A172 (cell line): Measurements from ENCODE around the gene ITPR1. TPM values are rescaled to one million over a fixed set of nuclear protein-coding genes. Genes with fewer than 3 reads are reported as not detected.
"Not testable (repeated sequence)": the region's sequence is repeated elsewhere in the genome, so short reads cannot be mapped to it uniquely, and the experiment has no call there.

Source experiments
- DNase-seq: peaks from one replicate; pipeline ENCODE4 v3.0.0-alpha.2; 2015; ENCODE audit warnings: low spot score
- total RNA-seq: library from RNA; depleted of rRNA; stranded (reverse); fragments of >200 nt; shearing (Covaris generic); gene quantifications from 2 replicates; pipeline ENCODE4 v1.2.3, GENCODE V29; 2014; rRNA removed

ITPR1 gene
- 4.0 and 7.6 TPM in 2 replicates for total RNA-seq

GRCh38 chr3:4493014-4493940 lies at the start of gene ITPR1:
ITPR1 (plus strand) TSS chr3:4493348; CDS start chr3:4516492, 23,144 bp downstream.
- DNase-seq, result peak; percentile 97

GRCh38 chr3:4447295-4447999 lies 45.7 kb upstream of the ITPR1 start:
- DNase-seq, result no peak

- DNase-seq, result no peak
Measured at GRCh38 chr3:4448187-4448586, 45.0 kb upstream of the ITPR1 start.

DNA sequence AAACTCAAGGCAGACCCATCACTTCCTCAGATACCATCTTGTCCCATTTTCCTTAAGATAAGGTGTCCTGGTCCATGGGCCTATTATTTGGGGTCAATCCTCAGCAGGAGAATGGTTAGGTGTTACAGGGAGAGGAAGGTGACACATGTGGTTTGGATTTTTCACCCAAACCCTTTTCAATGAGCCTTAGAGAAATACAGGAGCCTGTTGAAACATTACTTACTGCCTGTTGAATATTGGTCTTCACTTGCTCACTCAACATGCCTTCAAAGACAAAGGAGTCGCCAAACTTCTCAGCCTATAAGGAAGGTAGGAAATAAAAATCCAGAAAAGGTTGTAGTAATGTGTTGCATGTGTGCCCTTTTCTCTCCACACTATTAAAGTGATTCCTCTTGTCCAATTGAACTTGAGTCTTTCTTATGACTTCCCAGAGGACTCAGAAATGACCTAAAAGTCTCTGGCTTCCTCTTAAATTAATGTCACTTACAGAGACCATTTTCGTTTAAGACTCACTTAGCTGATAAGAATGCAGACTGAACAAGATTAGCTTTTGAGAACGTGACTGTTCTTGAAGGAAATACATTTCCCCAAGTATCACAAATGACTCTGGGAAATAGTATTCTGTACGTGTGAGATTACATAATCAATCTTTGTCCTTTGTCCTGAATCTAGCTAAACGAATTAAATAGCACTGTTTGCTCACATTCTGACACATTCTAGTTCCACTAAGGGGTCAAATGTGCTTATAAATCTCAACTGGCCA lies 43.9 kb upstream of the ITPR1 start:
- DNase-seq, result no peak

DNA sequence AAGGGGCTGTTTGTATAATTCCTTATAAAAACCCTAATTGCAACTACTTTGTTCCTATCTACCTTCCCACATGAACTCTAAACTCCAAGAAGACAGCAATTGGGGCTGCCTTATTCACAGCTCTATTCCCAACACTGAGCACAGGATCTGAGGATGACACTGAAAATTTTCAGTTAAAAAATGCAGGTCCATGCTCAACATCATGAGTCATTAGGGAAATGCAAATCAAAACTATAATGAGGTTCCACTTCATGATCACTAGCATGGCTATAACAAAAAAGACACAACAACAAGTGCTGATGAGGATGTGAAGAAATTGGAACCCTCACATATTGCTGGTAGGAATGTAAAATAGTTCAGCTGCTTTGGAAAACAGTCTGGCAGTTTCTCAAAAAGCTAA lies 39.0 kb upstream of the ITPR1 start:
- no peak for DNase-seq

- not testable (repeated sequence) for DNase-seq
Measured at GRCh38 chr3:4456780-4457179, 36.4 kb upstream of the ITPR1 start.

DNA sequence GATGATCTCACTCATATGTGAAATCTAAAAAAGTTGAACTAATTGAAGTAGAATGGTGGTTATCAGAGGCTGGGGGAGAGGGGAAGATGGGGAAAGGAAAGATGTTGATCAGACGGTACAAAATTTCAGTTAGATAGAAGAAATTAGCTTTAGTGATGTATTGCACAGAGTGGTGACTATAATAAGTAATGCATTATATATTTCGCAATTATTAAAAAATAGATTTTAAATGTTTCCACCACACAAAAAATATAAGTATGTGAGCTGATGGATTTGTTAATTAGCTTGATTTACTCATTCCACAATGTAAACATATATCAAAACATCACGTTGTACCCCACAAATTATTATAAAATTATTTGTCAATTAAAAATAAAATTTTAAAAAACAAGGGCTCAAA lies 34.2 kb upstream of the ITPR1 start:
- no peak for DNase-seq

- DNase-seq, result no peak
Measured at GRCh38 chr3:4460334-4460733, 32.8 kb upstream of the ITPR1 start.

DNA sequence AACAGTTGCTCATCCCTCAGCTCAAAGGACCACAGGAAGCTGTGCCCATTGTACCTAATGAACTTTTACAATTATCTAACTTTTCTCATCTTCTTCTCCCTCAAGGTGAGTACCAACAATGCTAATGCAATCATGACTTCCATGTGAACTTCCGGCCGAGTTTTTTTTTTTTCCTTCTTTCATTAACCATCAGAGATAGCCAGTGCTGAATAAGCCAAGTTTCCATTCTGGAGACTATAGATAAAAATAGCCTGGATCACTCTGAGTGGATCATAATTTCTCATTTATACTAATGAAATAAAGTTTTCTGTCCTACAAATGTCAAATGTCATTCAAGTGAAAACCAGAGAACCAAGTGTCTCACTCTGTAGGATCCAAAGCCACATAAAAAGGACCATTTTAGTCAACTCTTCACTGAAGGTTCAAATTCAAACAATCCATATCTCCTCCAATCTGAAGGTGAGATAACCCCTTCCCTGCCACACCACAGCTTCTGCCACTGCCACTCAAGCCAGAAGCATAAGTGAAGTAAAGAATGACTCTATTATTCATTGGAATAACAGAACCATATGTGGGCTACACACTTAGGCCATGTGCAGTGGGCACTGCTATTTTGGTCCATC lies 31.6 kb upstream of the ITPR1 start:
- DNase-seq, result no peak

DNA sequence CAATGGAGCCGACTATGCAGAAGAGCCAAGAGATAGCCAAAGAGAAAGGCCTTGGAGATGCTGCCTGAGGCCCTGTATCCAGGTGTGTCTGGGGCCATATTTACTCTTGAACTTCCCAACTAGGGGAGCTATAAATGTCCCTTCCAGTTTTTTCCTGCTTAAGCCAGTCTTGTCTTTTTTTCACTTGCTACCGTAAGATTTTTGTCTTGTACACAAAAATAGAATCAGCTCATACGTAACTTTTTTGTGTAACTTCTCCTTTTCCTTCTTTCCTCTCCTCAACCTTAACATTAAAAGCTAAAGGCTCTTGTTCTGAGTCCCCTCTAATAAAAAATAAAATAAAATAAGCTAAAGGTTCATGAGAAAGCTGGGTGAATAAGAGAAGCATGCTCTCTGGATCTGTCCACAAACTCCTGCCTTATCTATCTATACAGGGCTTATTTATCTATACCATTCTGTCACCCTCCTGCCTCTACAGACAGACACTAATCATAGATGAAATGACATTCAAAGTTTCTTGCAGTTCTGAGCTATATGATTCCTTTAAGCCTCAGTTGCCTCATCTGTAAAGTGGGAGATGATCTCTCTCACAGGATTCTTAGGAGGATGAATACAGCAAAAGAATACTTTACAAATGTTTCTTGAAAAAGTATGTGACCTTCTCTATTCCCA lies 30.6 kb upstream of the ITPR1 start:
- no peak for DNase-seq

GRCh38 chr3:4464576-4464975 lies 28.6 kb upstream of the ITPR1 start:
- DNase-seq, result no peak

GRCh38 chr3:4466741-4467521 lies 26.2 kb upstream of the ITPR1 start, which contains the start of gene SUMF1:
SUMF1 (minus strand) TSS chr3:4467269; CDS start chr3:4467245, 24 bp downstream.
- DNase-seq, result peak; percentile 69

- no peak for DNase-seq
Measured at GRCh38 chr3:4467522-4467867, 25.7 kb upstream of the ITPR1 start.

DNA sequence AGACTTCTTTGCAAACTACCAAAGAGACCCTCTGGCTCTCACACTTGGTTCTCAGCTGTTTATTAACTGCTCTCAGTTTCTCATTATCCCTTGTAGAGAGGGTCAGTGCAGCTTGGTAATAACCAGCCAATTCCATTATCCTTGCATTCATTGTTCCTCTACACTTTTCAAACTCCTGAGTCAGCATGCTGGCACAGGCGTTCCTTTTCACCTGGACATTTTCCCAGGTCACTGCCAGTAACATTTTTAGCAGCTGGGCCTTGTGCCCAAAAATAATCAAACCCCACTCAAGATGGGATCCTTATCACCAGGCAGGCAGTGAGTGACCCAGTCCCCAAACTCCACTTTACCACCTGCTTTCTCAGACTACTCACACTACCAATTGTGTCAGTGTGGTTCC lies 21.2 kb upstream of the ITPR1 start:
- DNase-seq, result no peak

DNA sequence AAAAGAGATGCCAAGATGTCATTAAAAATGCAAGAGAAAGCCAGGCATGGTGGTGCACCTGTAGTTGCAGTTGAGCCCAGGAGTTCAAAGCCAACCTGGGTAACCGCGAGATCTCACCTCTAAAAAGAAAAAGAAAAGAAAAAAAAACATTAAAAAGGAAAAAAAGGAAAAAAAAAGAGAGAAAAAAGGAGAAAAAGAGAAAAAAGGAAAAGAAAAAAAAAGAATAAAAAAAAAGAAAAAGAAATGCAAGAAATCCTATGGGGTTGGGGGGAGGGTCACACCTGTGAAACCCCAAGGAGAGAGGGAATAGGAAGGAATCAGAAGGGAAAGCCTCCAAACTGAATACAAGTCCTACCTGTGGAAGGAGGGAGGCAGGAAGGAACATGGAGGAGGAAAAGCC lies 20.8 kb upstream of the ITPR1 start:
- no peak for DNase-seq

- no peak for DNase-seq
Measured at GRCh38 chr3:4472766-4473165, 20.4 kb upstream of the ITPR1 start.

GRCh38 chr3:4474683-4475490 lies 18.3 kb upstream of the ITPR1 start:
- DNase-seq, result peak; percentile 83

GRCh38 chr3:4475804-4476203 lies 17.3 kb upstream of the ITPR1 start:
- DNase-seq, result no peak

- no peak for DNase-seq
Measured at GRCh38 chr3:4476496-4476895, 16.7 kb upstream of the ITPR1 start.
